ENCODE measurements around the gene CAVIN4. TPM values are rescaled to one million over a fixed set of nuclear protein-coding genes. Genes with fewer than 3 reads are reported as not detected.

Gene CAVIN4, protein sequence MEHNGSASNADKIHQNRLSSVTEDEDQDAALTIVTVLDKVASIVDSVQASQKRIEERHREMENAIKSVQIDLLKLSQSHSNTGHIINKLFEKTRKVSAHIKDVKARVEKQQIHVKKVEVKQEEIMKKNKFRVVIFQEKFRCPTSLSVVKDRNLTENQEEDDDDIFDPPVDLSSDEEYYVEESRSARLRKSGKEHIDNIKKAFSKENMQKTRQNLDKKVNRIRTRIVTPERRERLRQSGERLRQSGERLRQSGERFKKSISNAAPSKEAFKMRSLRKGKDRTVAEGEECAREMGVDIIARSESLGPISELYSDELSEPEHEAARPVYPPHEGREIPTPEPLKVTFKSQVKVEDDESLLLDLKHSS
- under 1 TPM in 6 of 7 donors, not detected in 1; 0.20 to 0.46 (median 0.24) TPM for total RNA-seq
- polyA plus RNA-seq = under 1 TPM; 0.13 to 0.30 TPM
- long read RNA-seq, donor 1, partial matches to known transcripts = 0 of 1 reads
- long read RNA-seq, donor 1, other reads (novel, unspliced or antisense) = 0 of 1 reads
- long read RNA-seq, donor 2 = 0 reads
- long read RNA-seq, donor 3 = 0 reads

DNA sequence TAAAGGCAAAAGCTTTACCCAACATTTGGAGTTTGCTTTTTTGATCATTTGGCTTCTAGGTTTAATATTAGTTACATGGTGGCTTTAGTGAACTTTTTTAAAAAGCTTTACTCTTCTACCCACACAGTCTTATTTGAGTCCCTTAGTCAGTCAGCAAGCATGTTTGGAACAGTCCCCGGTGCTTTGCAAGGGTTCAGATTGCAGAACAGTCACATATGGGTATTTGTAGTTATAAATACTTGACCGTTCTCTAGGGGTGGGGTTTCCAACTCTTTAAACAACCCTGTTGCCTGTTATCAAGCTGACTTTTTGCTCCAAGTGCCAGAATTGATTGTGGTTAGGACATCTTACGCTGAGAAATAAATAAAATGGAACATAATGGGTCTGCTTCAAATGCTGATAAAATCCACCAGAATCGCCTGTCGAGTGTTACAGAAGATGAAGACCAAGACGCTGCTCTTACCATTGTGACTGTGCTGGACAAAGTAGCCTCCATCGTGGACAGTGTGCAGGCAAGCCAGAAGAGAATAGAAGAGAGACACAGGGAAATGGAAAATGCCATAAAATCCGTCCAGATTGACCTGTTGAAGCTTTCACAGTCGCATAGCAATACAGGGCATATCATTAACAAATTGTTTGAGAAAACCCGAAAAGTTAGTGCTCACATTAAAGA, at the start of gene CAVIN4:
TSS of gene CAVIN4 (plus strand) at position 304 of the 673 bp plus-strand sequence. CDS start at position 369, 65 bp downstream.
- H3K4me1 ChIP-seq (ENCODE audit: insufficient read depth) = no peaks in the 10 kb centered on the region
- 80 to 89% (median 85%) methylated on average over 10 of the region's 10 CpGs for WGBS, 3 donors
- TF ChIP-seq EP300 (IDR thresholded peaks at IDR 0.05) (no peak), POLR2A (IDR thresholded peaks at IDR 0.05) (no peak)
- TF ChIP-seq, protein P1, sequence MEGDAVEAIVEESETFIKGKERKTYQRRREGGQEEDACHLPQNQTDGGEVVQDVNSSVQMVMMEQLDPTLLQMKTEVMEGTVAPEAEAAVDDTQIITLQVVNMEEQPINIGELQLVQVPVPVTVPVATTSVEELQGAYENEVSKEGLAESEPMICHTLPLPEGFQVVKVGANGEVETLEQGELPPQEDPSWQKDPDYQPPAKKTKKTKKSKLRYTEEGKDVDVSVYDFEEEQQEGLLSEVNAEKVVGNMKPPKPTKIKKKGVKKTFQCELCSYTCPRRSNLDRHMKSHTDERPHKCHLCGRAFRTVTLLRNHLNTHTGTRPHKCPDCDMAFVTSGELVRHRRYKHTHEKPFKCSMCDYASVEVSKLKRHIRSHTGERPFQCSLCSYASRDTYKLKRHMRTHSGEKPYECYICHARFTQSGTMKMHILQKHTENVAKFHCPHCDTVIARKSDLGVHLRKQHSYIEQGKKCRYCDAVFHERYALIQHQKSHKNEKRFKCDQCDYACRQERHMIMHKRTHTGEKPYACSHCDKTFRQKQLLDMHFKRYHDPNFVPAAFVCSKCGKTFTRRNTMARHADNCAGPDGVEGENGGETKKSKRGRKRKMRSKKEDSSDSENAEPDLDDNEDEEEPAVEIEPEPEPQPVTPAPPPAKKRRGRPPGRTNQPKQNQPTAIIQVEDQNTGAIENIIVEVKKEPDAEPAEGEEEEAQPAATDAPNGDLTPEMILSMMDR (IDR thresholded peaks at IDR 0.05) = no peak
- H3K27ac ChIP-seq = no peak within 1 kb of the TSS
- H3K27me3 ChIP-seq = no peaks in the 10 kb centered on the region
- intact Hi-C loops (cut with DNase I) = no loop called here
- H3K4me3 ChIP-seq = no peak within 1 kb of the TSS
- no peak for DNase-seq
- no peaks in the 10 kb centered on the region for H3K36me3 ChIP-seq
- H3K9me3 ChIP-seq = no peaks in the 10 kb centered on the region

DNA sequence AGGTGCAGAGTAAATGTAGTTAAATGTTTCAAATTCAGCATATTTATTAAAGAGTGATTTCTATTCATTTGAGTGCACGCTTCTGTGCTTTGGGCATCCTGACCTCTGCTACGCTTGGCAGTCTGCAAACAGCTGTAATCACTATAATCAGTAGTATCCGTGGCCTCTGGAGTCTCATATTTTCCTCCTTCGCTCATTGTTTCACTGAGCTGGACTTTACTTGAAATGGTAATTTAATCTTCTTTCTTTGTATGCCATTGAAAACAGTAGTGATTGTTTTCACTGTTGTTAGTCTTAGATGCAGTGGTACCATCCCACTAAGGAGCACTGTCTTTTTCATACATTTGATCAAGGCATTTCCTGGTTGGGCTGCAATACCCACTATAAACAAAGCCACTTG, 43.5 kb upstream of the CAVIN4 start:
- no peaks in the 10 kb centered on the region for H3K36me3 ChIP-seq
- 68 to 82% (median 75%) methylated on average over 4 of the region's 4 CpGs for WGBS, 3 donors
- intact Hi-C loops (cut with DNase I) = no loop called here
- no peak for DNase-seq
- H3K4me1 ChIP-seq (ENCODE audit: insufficient read depth) = no peaks in the 10 kb centered on the region
- H3K27ac ChIP-seq = no peak overlapping the region
- H3K4me3 ChIP-seq = no peak overlapping the region
- TF ChIP-seq EP300 (IDR thresholded peaks at IDR 0.05) (no peak), POLR2A (IDR thresholded peaks at IDR 0.05) (no peak)
- TF ChIP-seq, protein P1 (IDR thresholded peaks at IDR 0.05) = no peak
- H3K27me3 ChIP-seq = no peaks in the 10 kb centered on the region
- no peaks in the 10 kb centered on the region for H3K9me3 ChIP-seq

DNA sequence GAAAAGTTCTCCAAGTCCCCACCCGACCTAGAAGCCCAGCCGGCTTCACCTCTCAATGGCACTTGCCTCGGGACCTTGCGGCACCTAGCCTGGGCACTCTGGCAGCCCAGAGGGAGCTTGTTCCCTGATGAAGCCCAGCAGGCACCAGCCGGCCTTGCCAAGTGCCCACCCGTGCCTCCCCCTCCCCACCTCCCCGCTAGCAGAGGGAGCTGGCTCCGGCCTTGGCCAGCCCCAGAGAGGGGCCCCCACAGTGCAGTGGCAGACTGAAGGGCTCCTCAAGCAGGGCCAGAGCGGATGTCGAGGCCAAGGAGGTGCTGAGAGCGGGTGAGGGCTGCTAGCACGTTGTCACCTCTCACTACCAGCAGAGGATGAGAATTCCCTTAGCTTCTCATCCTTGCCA, 37.6 kb upstream of the CAVIN4 start:
- Histone ChIP-seq H3K9me3 (no peaks in the 10 kb centered on the region), H3K36me3 (no peaks in the 10 kb centered on the region), H3K27me3 (no peaks in the 10 kb centered on the region), H3K27ac (no peak overlapping the region), H3K4me3 (no peak overlapping the region), H3K4me1 (ENCODE audit: insufficient read depth) (no peaks in the 10 kb centered on the region)
- WGBS, 3 donors = 96 to 98% (median 97%) methylated on average over 11 to 12 of the region's 12 CpGs
- intact Hi-C loops (cut with DNase I) = no loop called here
- DNase-seq = no peak
- TF ChIP-seq EP300 (IDR thresholded peaks at IDR 0.05) = no peak
- TF ChIP-seq, protein P1 (IDR thresholded peaks at IDR 0.05) = no peak
- TF ChIP-seq POLR2A (IDR thresholded peaks at IDR 0.05) = no peak

DNA sequence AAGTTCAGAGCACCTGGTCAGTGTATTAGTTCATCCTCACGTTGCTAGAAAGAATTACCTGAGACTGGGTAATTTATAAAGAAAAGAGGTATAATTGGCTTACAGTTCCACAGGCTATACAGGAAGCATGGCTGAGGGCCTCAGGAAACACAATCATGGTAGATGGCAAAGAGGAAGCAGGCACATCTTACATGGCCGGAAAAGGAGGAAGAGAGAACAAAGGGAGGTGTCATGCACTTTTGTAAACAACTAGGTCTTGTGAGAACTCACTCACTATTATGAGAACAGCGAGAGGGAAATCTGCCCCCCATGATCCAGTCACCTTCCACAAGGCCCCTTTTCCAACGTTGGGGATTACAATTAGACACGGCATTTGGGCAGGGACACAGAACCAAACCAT, 28.8 kb upstream of the CAVIN4 start:
- no peak overlapping the region for H3K27ac ChIP-seq
- 84 to 89% (median 84%) methylated on average over 5 of the region's 5 CpGs for WGBS, 3 donors
- intact Hi-C loops (cut with DNase I) = no loop called here

More for the DNA sequence above, 28.8 kb upstream of the CAVIN4 start:
- no peak for TF ChIP-seq EP300 (IDR thresholded peaks at IDR 0.05)
- TF ChIP-seq POLR2A (IDR thresholded peaks at IDR 0.05) = no peak
- TF ChIP-seq, protein P1 (IDR thresholded peaks at IDR 0.05) = no peak
- no peaks in the 10 kb centered on the region for H3K9me3 ChIP-seq
- no peaks in the 10 kb centered on the region for H3K4me1 ChIP-seq (ENCODE audit: insufficient read depth)
- H3K27me3 ChIP-seq = no peaks in the 10 kb centered on the region
- no peaks in the 10 kb centered on the region for H3K36me3 ChIP-seq
- no peak for DNase-seq
- H3K4me3 ChIP-seq = no peak overlapping the region

All from ovary (tissue), 10 donors.